Kidney capillary endothelial cell (primary cell): ENCODE results near the gene PPP1R3G.
"Not testable (repeated sequence)": the region's sequence is repeated elsewhere in the genome, so short reads cannot be mapped to it uniquely, and the experiment has no call there.

Experiments
- DNase-seq: peaks from one replicate; pipeline ENCODE4 v3.0.0-alpha.2; 2018; ENCODE audit warnings: low spot score

The PPP1R3G gene

DNA sequence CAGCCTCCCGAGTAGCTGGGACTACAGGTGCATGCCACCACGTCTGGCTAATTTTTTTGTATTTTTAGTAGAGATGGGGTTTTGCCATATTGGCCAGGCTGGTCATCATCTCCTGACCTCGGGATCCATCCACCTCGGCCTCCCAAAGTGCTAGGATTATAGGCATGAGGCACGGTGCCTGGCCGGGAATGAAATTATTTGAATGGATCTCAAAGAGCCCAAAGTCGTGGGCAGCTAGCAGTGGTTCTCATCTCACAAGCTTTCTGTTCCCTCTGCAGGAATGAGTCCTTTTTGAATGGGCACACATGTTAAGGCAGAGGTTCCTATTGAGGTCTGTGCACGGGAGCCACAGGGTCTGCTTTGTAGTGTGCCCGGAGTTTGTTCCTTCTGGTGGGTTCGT lies 34.9 kb downstream of the PPP1R3G start:
- DNase-seq, result no peak

DNA sequence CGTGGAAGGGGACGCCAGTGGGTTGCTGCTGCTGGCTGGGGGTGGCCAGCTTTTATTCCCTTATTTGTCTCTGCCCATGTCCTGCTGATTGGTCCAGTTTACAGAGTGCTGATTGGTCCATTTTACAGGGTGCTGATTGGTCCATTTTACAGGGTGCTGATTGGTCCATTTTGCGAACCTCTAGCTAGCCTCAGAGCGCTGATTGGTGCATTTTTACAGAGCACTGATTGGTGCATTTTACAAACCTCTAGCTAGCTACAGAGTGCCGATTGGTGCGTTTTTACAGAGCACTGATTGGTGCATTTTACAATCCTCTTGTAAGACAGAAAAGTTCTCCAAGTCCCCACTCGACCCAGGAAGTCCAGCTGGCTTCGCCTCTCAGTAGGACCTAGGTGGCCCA lies 35.4 kb downstream of the PPP1R3G start:
- not testable (repeated sequence) for DNase-seq

DNA sequence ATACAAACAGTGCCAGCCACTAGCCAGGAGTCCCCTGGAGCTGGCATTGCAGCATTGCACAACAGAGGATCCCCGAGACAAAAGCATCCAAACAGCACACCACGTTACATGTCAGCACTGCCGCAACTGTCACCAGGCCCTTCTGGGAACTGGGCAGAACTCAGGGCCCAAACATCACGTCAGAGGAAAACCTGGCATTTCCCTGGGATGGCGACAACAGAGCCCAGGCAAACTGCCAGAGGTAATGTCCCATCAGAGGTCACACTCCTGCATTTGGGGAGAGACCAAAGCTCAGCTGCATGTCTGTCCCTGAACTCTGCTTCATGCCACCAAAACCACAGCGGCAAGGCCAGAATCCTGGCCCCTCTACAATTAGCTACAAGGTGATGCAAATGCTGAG lies 36.3 kb downstream of the PPP1R3G start:
- DNase-seq, result no peak

DNA sequence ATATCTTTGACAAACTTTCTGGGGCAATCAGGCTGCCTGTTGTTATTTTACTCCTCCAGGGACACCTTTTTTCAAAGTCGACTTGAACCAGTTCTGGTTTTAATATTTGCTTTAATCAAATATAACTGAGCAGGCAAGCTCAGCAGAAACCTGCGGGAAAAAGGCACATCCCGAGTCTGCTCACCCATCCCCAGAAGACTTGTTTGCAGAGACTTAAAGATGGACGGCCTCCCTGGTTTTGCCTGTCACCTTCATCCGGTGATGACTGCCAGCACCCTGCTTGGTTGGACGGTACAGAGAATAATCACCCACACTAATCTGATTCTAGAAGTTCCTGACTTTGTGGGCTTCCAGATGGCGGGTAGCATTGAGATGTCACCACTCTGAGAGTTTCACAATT lies 36.8 kb downstream of the PPP1R3G start:
- DNase-seq, result no peak

DNA sequence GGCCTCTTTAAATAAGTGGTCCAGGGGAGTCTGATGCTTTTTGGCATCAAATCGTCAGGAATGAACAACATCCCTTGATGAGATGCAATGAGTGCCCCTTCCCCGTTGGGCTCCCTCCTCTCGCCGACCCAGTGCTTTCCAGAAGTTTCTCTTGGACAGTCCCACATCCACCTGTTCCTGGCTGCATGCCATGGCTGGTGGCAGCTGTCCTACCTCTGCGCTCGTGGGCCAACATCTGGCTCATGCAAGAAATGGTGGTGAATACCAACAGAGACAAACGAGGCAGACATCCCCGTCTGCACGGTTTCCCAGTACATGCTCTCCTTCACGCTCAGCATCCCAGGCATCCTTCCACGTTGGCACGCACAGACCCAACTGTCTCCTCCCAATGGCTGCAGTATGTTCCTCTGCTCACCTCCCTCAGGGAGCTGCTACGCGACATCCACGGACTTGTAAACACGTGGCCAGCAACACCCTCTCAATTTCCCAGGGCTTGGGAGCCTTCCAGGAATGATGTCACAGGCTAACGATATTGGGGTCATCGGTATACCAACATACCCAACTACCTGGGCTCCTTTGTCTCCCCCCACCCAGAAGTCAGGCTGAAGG lies 37.5 kb downstream of the PPP1R3G start:
- no peak for DNase-seq

DNA sequence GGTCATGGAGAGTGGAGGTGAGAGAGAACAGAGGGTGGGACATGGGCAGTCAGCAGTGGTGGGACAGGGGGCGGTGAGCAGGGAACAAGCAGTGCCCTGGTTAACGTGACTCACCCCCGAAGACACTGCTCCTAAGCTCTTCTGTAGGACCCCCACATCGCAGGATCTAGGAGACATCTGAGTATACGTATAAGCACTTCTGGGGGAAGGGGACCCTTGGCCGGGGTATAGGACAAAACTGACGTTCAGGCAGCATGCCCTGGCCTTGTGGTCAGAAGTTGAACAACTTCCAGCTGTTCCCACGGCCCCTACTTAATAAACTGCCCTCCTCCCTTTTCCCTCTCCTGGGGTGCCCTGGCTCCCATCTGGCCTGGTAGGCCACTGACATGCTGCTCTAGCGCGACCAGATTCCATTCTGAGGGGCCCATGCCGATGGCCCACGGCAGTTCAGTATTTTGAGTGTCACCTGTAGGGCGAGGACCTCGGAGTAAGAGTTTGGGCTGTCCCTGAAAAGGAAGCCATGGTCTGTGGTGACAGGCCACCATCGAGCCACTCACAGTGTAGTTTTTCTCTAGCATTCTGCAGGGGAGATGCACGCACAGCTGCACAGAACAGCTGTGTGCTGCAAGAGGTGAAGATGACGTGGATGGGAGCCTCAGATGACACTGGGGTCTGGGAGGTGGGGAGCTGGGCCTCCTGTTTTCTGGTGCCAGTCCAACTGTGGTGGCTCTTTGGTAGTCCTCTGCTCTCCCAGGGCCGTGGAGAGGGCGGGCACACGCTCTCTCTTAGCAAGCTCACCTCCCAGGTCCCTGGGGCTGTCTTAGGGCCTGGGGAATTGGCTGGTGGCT lies 38.4 kb downstream of the PPP1R3G start:
- DNase-seq, result no peak

DNA sequence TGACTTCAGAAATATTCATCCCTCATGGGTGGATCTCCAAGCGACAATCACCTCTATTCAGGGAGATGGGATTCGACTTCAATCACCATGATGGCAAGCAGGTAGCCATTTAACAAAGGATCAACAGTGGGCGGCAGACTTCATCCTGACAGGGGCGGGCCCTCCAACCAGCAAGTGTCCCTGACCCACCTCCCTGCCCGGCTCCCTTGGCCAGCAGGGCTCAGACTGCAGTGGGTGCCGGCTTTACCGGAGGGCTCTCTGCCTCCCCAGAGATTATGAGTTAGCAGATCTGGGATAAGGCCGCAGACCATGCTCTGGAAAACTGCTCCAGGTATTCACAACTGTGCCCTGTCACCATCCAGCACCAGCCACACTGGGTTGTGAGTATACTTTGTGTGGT lies 39.4 kb downstream of the PPP1R3G start:
- DNase-seq, result no peak

DNA sequence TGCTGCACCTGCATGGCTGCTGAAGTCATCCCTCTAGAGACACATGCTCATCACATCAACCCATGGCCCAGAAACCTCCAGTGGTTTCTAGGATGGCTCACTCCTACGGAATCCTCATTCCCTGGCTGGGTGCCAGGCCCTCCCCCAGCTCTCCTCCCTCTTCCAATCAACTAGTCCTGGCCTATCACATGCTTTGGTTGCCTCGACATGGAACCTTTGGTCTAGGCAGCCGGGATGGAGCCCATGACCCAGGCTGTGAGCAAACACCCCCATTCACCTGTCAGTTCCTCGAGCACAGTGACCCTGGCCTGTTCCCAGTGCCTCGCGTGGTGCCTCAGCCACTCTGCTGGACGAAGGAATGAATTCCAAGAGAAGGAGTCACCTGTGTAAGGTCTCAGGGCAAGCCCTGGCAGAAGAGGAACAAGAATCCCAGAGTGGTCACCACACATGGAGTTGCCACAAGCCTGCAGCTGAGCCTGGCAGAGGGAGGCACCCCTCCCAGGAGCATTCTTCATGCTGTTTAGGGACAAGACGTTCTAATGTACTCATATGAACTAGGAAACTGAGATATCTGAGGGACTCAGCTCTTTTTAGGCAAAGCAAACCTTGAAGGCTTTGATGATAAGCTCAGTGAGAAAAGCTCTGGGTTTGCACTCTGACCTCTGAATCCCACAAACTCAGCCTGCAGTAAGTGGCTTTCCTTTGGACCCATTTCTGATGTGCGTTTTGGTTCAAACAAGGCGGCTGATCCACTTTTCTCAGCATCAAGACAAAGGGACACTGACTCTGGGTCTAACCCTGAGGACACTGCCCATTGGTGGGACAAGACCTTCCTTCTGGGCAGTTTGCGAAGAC lies 40.2 kb downstream of the PPP1R3G start:
- DNase-seq, result no peak

DNA sequence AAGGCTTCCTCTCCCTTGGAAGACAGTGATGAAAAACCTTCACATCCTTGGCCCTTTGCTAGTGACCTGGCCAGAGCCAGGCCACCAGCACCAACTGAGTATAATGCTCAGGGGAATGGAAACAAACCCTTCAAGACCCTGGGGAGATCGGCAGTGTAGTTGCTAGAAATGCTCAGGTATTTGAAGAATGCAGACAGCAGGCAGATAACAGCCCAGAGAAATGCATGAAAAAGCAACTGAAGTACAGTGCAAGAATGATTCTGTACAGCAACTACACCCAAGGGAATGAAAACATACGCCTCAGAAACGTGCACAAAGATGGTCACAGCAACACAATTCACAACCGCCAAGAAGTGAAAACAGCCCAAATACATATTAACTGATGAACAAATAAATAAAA lies 41.1 kb downstream of the PPP1R3G start:
- no peak for DNase-seq

DNA sequence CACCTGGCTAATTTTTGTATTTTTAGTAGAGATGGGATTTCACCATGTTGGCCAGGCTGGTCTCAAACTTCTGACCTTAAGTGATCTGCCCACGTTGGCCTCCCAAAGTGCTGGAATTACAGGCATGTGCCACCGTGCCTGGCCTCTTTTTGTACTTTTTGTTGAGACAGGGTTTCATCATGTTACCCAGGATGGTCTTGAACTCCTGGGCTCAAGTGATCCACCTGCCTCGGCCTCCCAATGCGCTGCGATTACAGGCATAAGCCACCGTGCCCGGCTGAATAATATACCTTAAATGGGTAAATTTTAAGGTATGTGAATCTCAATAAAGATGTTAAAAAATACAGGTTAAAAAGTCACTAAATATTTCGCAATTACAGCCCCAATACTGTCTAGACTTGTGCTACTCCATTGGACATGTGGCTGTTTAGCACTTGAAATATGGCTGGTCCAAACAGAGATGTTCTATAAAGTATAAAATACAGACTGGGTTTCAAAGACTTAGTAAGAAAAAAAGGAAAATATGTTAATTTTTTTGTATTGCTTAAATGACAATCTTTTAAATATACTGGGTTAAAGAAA lies 42.1 kb downstream of the PPP1R3G start:
- no peak for DNase-seq

DNA sequence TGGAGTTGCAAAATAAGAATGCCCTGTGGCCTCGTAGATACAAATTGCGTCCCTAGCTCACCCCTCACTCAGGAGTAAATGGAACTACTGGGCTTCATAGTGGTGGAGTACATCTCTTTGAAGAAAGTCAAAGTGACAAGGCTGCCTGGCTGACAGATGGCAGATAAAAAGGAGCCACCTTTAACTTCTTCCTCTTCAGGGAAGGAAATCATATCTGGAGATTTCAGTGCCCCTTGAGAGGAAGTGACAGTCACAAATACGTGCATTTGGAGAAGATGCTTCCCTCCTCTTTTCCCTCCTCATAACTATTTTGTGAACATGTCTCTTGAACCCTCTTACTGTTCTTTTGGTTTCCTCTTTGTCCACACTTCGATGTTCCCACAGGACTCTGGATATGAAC lies 43.2 kb downstream of the PPP1R3G start:
- no peak for DNase-seq

DNA sequence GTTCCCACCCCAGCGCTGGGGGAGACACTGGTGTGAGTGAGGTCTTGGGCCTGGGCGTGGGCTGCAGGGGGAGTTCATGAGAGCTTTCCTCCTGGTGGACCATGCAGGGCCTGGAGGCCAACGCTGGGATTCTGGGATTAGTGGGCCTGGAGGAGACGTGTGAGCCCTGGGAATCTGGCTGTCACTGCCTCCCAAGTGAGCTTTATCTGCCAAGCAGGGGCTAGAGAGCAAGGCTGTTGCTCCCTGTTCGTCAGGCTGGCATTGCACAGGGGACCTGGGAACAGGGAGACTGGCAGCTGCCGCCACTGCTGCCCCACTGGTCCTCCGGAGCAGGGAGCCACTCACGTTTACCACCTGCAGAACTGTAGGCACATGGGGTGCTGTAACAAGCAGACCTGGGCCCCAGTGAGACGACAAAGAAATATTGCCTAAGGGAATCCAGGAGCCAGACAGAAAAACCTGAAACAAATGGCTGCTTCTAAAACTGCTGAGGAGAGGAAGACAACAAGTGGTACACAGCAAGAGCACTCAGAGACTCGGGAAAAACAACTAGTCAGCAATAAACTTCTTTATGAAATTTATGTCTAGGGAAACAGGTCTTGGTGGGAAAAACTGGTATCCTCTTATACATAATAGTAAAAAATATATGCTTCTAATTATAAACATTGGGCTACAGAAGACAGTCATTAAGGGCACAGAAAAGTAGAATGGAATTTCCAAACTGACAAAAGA lies 45.2 kb downstream of the PPP1R3G start:
- no peak for DNase-seq

DNA sequence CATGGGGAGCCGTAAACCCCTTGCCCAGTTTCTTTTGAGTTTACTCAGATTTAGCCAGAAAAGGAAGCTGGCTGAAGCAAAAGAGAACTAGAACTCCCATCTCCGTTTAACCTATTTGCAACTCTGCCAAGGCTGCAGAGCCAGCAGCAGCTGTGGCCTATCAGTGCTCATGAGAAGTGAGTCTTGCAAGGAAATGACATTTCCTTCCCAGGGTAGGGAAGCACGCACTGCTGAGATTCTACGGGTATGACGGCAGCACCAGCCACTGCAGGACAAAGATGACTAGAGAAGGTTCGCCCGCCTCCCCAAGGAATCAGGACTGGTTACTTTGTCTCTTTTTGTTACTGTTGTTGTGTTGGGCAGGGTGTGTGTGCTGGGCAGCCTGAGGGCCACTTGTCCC lies 47.6 kb downstream of the PPP1R3G start:
- peak; percentile 85 for DNase-seq

DNA sequence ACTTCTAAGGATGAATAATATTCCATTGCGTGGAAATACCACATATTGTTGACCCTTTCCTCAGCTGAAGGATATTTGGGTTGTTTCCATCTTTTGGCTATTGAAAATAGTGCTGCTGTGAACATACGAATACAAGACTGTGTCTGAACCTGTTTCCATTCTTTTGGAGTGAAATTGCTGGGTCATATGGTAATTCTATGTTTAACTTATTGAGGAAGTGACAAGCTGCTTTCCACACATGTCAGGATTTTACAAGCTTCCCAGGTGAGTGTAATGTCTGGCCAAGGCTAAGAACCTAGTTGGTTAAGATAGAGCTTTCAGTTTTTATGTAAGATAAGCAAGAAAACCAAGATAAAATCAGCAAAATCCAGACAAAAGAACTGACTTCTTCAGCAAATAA lies 48.8 kb downstream of the PPP1R3G start:
- DNase-seq, result no peak

DNA sequence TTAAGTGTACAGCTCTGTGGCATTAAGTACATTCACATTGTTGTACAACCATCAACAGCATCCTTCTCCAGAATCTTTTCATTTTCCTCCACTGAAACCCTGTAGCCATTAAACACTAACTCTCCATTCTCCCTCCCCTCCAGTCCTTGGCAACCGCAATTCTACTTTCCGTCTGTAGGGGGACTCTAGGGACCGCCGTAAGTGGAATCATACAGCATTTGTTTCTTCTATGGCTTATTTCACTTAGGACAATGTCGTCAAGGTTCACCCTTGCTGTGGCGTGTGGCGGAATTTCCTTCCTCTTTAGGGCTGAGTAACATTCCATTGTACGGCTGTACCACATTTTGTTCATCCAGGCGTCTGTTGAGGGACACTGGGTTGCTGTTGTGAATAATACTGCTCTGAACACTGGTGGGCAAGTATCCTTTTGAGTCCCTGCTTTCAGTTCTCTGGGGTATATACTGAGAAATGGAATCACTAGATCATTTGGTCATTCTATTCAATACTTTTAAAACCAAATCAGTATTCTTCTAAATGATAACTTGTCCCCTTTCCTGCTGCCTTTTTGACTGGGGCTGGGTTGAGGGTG lies 50.7 kb downstream of the PPP1R3G start:
- DNase-seq, result peak; percentile 33

DNA sequence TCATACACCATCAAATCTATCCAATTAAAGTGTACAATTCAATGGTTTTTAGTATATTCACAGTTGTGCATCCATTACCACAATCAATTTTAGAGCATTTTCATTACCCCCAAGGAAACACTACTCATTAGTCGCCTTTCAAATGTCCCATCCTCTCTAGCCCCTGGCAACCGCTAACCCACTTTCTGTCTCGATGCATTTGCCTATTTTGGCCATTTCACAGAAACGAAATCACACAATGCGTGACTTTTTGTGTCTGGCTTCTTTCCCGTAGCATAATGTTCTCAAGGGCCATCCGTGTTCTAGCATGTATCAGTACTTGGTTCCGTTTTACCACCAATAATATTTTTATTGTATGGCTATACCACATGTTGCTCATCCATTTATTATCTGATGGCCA lies 51.7 kb downstream of the PPP1R3G start:
- no peak for DNase-seq
